NT2/D1 (cell line): ENCODE data around the gene CCDC117.
"Not testable (repeated sequence)": the region's sequence is repeated elsewhere in the genome, so short reads cannot be mapped to it uniquely, and the experiment has no call there.

Experiments used
- DNase-seq: peaks from one replicate; pipeline ENCODE4 v3.0.0-alpha.2; 2011; ENCODE audit warnings: low read depth, low spot score
- H3K27me3 ChIP-seq: 2 replicates; pipeline ENCODE4 v1.6.0; 2011; ENCODE audit warnings: mild to moderate bottlenecking; ENCODE audit not compliant: insufficient read length, insufficient read depth
- H3K36me3 ChIP-seq: 2 replicates; pipeline ENCODE4 v1.6.1; 2011; ENCODE audit warnings: mild to moderate bottlenecking, low read length, mixed read lengths; ENCODE audit not compliant: insufficient read depth, insufficient read length
- H3K4me1 ChIP-seq: 2 replicates; pipeline ENCODE4 v1.5.1; 2011; ENCODE audit not compliant: insufficient read depth, insufficient read length
- H3K4me3 ChIP-seq: 2 replicates; pipeline ENCODE4 v1.5.1; 2011; ENCODE audit warnings: low read depth; ENCODE audit not compliant: insufficient read length
- H3K9ac ChIP-seq: 2 replicates; pipeline ENCODE4 v1.6.0; 2011; ENCODE audit warnings: low read depth; ENCODE audit not compliant: insufficient read length
- H3K9me3 ChIP-seq: 2 replicates; pipeline ENCODE4 v1.5.1; 2011; ENCODE audit warnings: mild to moderate bottlenecking, low read length; ENCODE audit not compliant: insufficient read depth
- SUZ12 ChIP-seq: IDR thresholded peaks from 2 replicates; pipeline ENCODE4 v1.6.1; 2011; ENCODE audit not compliant: insufficient read length, insufficient read depth; ENCODE audit errors: extremely low read depth
- YY1 ChIP-seq: IDR thresholded peaks from 2 replicates; pipeline ENCODE4 v1.6.1; 2011; ENCODE audit not compliant: insufficient read length, insufficient read depth
- ZNF274 ChIP-seq: IDR thresholded peaks from 2 replicates; pipeline ENCODE4 v1.6.1; 2011; ENCODE audit warnings: mild to moderate bottlenecking, low read depth, low read length

Gene CCDC117

GRCh38 chr22:28772633-28773460, at the start of gene CCDC117:
Gene CCDC117 (plus strand): TSS chr22:28772695. CDS start chr22:28772850, 155 bp downstream.
- Histone ChIP-seq H3K27me3 (no peaks in the 10 kb centered on the region), H3K4me3 (peak within 1 kb of the TSS; percentile 75), H3K9me3 (peaks cover 5% of the 10 kb centered on the region; the same call in 1 of the 2 replicates), H3K9ac (peak within 1 kb of the TSS; percentile 92), H3K36me3 (peaks cover 33% of the 10 kb centered on the region), H3K4me1 (no peaks in the 10 kb centered on the region)
- no peak for TF ChIP-seq ZNF274
- no peak for TF ChIP-seq SUZ12
- no peak for TF ChIP-seq YY1
- peak; percentile 86 for DNase-seq

DNA sequence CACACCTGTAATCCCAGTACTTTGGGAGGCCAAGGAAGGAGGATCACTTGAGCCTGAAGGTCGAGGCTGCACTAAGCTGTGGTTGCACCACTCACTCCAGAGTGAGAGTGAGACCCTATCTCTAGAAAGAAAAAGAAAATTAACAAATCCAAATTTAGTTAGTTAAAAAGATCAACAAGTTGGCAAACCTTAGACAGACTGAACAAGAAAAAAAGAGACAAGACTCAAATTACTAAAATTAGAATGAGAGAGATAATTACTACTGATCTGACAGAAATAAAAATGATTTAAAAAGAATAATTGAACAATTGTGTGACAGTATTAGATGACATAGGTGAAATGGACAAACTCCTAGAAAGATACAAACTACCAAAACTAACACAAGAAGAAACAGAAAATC, 44.5 kb upstream of the CCDC117 start:
- H3K9me3 ChIP-seq: no peaks in the 10 kb centered on the region
- no peaks in the 10 kb centered on the region for H3K4me1 ChIP-seq
- TF ChIP-seq SUZ12 (no peak), ZNF274 (no peak), YY1 (no peak)
- H3K27me3 ChIP-seq: no peaks in the 10 kb centered on the region
- no peak overlapping the region for H3K9ac ChIP-seq
- no peak for DNase-seq
- no peak overlapping the region for H3K4me3 ChIP-seq
- peaks cover 12% of the 10 kb centered on the region for H3K36me3 ChIP-seq

DNA sequence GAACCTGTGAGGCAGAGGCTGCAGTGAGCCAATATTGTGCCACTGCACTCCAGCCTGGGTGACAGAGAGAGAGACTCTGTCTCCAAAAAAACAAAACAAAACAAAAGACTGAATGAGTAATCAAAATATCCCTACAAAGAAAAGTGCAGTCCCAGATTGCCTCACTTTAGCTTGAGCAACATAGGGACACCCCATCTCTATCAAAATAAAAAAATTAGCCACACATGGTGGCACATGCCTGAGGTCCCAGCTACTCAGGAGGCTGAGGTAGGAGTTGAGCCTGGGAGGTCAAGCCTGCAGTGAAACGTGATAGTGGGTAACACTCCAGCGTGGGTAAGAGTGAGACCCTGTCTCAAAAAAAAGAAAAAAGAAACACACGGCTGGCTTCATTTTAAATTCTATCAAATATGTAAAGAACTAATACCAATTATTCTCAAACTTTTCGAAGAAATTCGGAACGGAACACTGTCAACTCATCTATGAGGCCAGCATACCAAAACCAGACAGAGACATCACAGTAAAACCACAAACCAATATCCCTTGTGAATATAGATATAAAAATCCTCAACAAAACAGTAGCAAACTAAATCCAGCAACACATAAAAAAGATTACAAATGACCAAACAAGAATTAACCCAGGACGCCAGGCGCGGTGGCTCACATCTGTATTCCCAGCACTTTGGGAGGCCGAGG, 43.7 kb upstream of the CCDC117 start:
- TF ChIP-seq YY1: no peak
- TF ChIP-seq SUZ12: no peak
- TF ChIP-seq ZNF274: no peak
- H3K9ac ChIP-seq: no peak overlapping the region
- H3K4me1 ChIP-seq: no peaks in the 10 kb centered on the region
- no peak for DNase-seq
- H3K27me3 ChIP-seq: no peaks in the 10 kb centered on the region
- no peak overlapping the region for H3K4me3 ChIP-seq
- H3K9me3 ChIP-seq: no peaks in the 10 kb centered on the region
- peaks cover 17% of the 10 kb centered on the region for H3K36me3 ChIP-seq

DNA sequence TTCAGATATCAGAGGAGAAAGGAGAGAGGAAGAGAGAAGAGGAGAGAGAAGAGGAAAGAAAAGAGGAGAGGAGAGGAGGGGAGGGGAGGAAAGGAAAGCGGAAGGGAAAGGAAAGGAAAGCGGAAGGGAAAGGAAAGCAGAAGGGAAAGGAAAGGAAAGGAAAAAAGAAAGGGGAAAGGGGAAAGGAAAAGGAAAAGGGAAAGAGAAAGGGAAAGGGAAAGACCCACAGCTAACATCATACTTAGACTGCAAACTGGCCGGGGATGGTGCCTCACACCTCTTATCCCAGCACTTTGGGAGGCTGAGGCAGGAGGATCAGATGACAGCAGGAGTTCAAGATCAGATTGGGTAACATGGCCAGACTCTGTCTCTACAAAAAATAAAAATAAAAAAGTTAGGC, 42.3 kb upstream of the CCDC117 start:
- Histone ChIP-seq H3K4me3 (no peak overlapping the region), H3K36me3 (peaks cover 21% of the 10 kb centered on the region), H3K9ac (no peak overlapping the region), H3K4me1 (no peaks in the 10 kb centered on the region), H3K9me3 (no peaks in the 10 kb centered on the region), H3K27me3 (no peaks in the 10 kb centered on the region)
- no peak for TF ChIP-seq SUZ12
- no peak for TF ChIP-seq YY1
- no peak for TF ChIP-seq ZNF274
- DNase-seq: no peak

GRCh38 chr22:28734393-28734792, 38.1 kb upstream of the CCDC117 start:
- Histone ChIP-seq H3K4me3 (no peak overlapping the region), H3K27me3 (no peaks in the 10 kb centered on the region), H3K4me1 (no peaks in the 10 kb centered on the region), H3K9ac (no peak overlapping the region), H3K36me3 (peaks cover 18% of the 10 kb centered on the region), H3K9me3 (no peaks in the 10 kb centered on the region)
- TF ChIP-seq YY1 (no peak), SUZ12 (no peak), ZNF274 (no peak)
- no peak for DNase-seq

GRCh38 chr22:28736301-28737155, 36.0 kb upstream of the CCDC117 start:
- Histone ChIP-seq H3K4me3 (no peak overlapping the region), H3K36me3 (peaks cover 18% of the 10 kb centered on the region), H3K9me3 (no peaks in the 10 kb centered on the region), H3K4me1 (no peaks in the 10 kb centered on the region), H3K9ac (no peak overlapping the region), H3K27me3 (no peaks in the 10 kb centered on the region)
- no peak for TF ChIP-seq YY1
- no peak for TF ChIP-seq ZNF274
- DNase-seq: peak; percentile 54

DNA sequence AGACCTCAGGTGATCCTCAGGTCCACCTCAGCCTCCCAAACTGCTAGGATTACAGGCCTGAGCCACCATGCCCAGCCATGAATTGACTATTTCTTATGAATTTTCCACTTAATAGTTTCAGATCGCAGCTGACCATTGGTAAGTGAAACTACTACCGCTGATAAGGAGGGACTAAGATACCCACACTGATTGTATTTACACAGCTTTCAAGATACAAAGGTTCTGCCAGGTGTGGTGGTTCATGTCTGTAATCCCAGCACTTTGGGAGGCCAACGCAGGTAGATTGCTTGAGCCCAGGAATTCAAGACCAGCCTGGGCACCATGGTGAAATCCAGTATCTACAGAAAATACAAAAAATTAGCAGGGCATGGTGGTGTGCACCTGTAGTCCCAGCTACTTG, 34.8 kb upstream of the CCDC117 start:
- no peaks in the 10 kb centered on the region for H3K9me3 ChIP-seq
- H3K4me1 ChIP-seq: no peaks in the 10 kb centered on the region
- H3K27me3 ChIP-seq: no peaks in the 10 kb centered on the region
- peaks cover 16% of the 10 kb centered on the region for H3K36me3 ChIP-seq
- no peak overlapping the region for H3K4me3 ChIP-seq
- DNase-seq: no peak
- H3K9ac ChIP-seq: no peak overlapping the region
- no peak for TF ChIP-seq ZNF274
- TF ChIP-seq SUZ12: no peak
- TF ChIP-seq YY1: no peak

- peaks cover 11% of the 10 kb centered on the region for H3K36me3 ChIP-seq
- not testable (repeated sequence) for DNase-seq, H3K9me3 ChIP-seq, H3K27me3 ChIP-seq, H3K4me3 ChIP-seq, H3K4me1 ChIP-seq, H3K9ac ChIP-seq
These were observed 33.6 kb upstream of the CCDC117 start for GRCh38 chr22:28738876-28739275.
